Osteoblast (primary cell): Measurements from ENCODE around the gene NUP85. TPM values are rescaled to one million over a fixed set of nuclear protein-coding genes. Genes with fewer than 3 reads are reported as not detected.

Experiments
- DNase-seq: peaks from one replicate; pipeline ENCODE4 v3.0.0; 2011; ENCODE audit warnings: low spot score, mixed read lengths; ENCODE audit not compliant: insufficient read length; ENCODE audit errors: missing footprints
- H2AFZ ChIP-seq: 2 replicates; pipeline ENCODE4 v1.6.0; 2011; ENCODE audit warnings: mild to moderate bottlenecking, low read length
- H3K27ac ChIP-seq: 2 replicates; pipeline ENCODE4 v1.5.1; 2011; ENCODE audit warnings: mild to moderate bottlenecking, low read depth, low read length, moderate library complexity
- H3K27me3 ChIP-seq: 2 replicates; pipeline ENCODE4 v1.6.0; 2012; ENCODE audit warnings: mild to moderate bottlenecking, control low read depth, inconsistent platforms, low read length, moderate library complexity; ENCODE audit not compliant: insufficient read depth
- H3K36me3 ChIP-seq: 2 replicates; pipeline ENCODE4 v1.5.1; 2011; ENCODE audit warnings: mild to moderate bottlenecking, low read length, control low read depth, moderate library complexity; ENCODE audit not compliant: insufficient read depth
- H3K4me1 ChIP-seq: 2 replicates; pipeline ENCODE4 v1.5.1; 2011; ENCODE audit warnings: mild to moderate bottlenecking, low read length, control low read depth, moderate library complexity; ENCODE audit not compliant: insufficient read depth
- H3K4me2 ChIP-seq: 2 replicates; pipeline ENCODE4 v1.6.0; 2011; ENCODE audit warnings: mild to moderate bottlenecking, low read length; ENCODE audit not compliant: insufficient read depth
- H3K4me3 ChIP-seq: fragments of 200-600 bp; sonication (generic); 3 replicates; pipeline ENCODE4 v1.5.1; 2012; ENCODE audit warnings: mild to moderate bottlenecking, low read length, inconsistent platforms; ENCODE audit not compliant: insufficient read depth
- H3K79me2 ChIP-seq: 2 replicates; pipeline ENCODE4 v1.6.0; 2012; ENCODE audit warnings: mild to moderate bottlenecking, low read length, control low read depth, inconsistent platforms; ENCODE audit not compliant: insufficient read depth
- H3K9me3 ChIP-seq: 2 replicates; pipeline ENCODE4 v1.5.1; 2011; ENCODE audit warnings: low read depth, low read length, control low read depth
- H4K20me1 ChIP-seq: 2 replicates; pipeline ENCODE4 v1.6.0; 2012; ENCODE audit warnings: mild to moderate bottlenecking, low read length, control low read depth; ENCODE audit not compliant: insufficient read depth
- CTCF ChIP-seq: IDR thresholded peaks from 2 replicates; pipeline ENCODE4 v1.5.1; 2011; ENCODE audit warnings: mild to moderate bottlenecking, low read depth, low read length, moderate library complexity; ENCODE audit errors: extremely low read depth
- total RNA-seq: library from RNA; depleted of rRNA; stranded (reverse); fragments of >200 nt; gene quantifications from 2 replicates; pipeline ENCODE4 v1.2.3, GENCODE V29; 2012

The NUP85 gene
- total RNA-seq, 1 donor = 26.4 TPM

DNA sequence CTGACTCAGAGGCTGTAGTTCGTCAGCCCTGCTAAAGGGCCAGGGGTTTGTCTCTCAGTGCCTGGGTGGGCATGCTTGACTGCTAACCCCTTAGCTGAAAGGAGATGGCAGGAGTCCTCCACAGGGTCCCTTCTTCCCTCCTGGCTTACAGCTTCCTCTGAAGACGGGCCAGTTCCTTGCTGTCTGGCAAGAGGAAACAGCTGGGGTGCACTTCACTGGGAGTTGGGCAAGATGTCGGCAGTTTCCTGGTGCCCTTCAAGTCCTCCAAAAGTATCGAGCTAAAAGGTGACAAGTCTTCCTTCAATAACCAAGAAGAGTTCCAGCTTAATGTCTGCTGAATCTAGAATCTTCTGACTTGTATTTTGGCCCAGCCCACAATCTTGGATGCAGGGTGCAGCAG lies 23.4 kb downstream of the NUP85 start:
- H3K9me3 ChIP-seq = no peaks in the 10 kb centered on the region
- no peaks in the 10 kb centered on the region for H3K79me2 ChIP-seq
- H3K27ac ChIP-seq = no peak overlapping the region
- no peak overlapping the region for H2AFZ ChIP-seq
- no peaks in the 10 kb centered on the region for H3K27me3 ChIP-seq
- H3K36me3 ChIP-seq = peaks cover 62% of the 10 kb centered on the region
- H3K4me3 ChIP-seq = no peak overlapping the region
- no peak overlapping the region for H3K4me2 ChIP-seq
- no peak for DNase-seq
- no peaks in the 10 kb centered on the region for H3K4me1 ChIP-seq
- peaks cover 8% of the 10 kb centered on the region for H4K20me1 ChIP-seq
- TF ChIP-seq CTCF = no peak

DNA sequence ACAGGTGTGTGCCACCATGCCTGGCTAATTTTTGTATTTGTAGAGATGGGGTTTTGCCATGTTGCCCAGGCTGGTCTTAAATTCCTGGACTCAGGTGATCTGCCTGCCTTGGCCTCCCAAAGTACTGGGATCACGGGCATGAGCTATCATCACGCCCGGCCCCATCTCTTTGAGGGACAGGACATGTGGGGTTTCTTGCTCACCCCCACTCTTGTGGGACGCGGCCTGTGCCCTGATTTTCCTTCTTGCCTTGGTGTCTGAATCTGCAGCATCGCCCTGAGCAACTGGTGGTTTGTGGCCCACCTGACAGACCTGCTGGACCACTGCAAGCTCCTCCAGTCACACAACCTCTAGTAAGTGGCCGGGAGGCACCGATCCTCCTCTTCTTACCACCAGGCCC lies 25.6 kb downstream of the NUP85 start:
- Histone ChIP-seq H4K20me1 (peaks cover 6% of the 10 kb centered on the region), H3K79me2 (no peaks in the 10 kb centered on the region), H3K4me2 (no peak overlapping the region), H3K4me3 (no peak overlapping the region), H3K4me1 (no peaks in the 10 kb centered on the region), H3K36me3 (peaks cover 70% of the 10 kb centered on the region), H3K27me3 (no peaks in the 10 kb centered on the region), H3K9me3 (no peaks in the 10 kb centered on the region), H3K27ac (no peak overlapping the region), H2AFZ (no peak overlapping the region)
- TF ChIP-seq CTCF = no peak
- no peak for DNase-seq

DNA sequence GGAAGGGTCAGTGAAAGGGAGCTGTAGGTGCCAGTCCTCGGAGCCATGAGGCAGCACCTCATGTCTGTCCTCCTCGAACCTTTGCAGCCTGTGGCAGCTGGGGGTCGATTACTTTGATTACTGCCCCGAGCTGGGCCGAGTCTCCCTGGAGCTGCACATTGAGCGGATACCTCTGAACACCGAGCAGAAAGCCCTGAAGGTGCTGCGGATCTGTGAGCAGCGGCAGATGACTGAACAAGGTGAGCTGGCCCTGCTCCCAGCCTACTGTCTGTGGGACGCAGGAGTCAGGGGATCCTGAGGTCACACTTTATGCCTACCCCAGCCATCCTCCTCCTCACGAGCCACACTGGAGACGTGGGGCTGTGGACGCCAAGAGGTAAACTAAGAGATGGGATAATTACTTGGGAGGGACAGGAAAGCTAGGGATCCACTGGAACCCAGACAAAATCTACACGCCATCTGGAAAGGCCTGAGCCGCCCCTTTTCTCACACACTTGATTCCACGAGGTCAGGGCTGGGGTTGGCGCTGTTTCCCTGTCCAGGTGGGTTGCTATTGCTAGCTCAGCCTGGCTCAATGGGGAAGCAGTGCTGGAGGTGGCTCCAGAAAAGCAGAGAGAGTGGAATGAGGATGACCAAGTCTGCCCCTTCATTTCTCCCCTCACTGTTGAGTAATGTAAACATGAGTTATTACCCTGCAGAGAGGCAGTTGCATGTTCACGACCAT lies 26.4 kb downstream of the NUP85 start:
- peaks cover 6% of the 10 kb centered on the region for H4K20me1 ChIP-seq
- no peaks in the 10 kb centered on the region for H3K4me1 ChIP-seq
- H3K27ac ChIP-seq = no peak overlapping the region
- H3K4me3 ChIP-seq = no peak overlapping the region
- H3K27me3 ChIP-seq = no peaks in the 10 kb centered on the region
- no peaks in the 10 kb centered on the region for H3K79me2 ChIP-seq
- no peak overlapping the region for H2AFZ ChIP-seq
- H3K36me3 ChIP-seq = peaks cover 69% of the 10 kb centered on the region
- H3K4me2 ChIP-seq = no peak overlapping the region
- no peak for TF ChIP-seq CTCF
- no peaks in the 10 kb centered on the region for H3K9me3 ChIP-seq
- peak; percentile 44 for DNase-seq

DNA sequence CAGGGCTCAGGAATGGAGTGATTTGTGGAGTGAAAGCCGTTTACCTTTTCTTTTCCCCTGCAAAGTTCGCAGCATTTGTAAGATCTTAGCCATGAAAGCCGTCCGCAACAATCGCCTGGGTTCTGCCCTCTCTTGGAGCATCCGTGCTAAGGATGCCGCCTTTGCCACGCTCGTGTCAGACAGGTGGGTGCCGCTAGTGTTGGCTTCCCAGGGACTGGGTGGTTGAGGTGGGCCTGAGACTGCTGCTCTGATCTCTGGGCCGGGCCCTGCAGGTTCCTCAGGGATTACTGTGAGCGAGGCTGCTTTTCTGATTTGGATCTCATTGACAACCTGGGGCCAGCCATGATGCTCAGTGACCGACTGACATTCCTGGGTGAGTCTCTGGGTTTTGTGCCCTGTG lies 27.3 kb downstream of the NUP85 start:
- Histone ChIP-seq H3K79me2 (no peaks in the 10 kb centered on the region), H3K9me3 (no peaks in the 10 kb centered on the region), H2AFZ (no peak overlapping the region), H3K4me3 (no peak overlapping the region), H3K4me2 (no peak overlapping the region), H3K36me3 (peaks cover 76% of the 10 kb centered on the region), H4K20me1 (peaks cover 12% of the 10 kb centered on the region), H3K27ac (no peak overlapping the region), H3K27me3 (no peaks in the 10 kb centered on the region), H3K4me1 (no peaks in the 10 kb centered on the region)
- no peak for TF ChIP-seq CTCF
- peak; percentile 35 for DNase-seq
